KG1 (cell line): ENCODE results near the gene EDEM2.
"Not testable (repeated sequence)": the region's sequence is repeated elsewhere in the genome, so short reads cannot be mapped to it uniquely, and the experiment has no call there.

Source experiments
- DNase-seq: peaks from one replicate; lab custom pipeline; 2025; lab: John Stamatoyannopoulos, UW

Gene EDEM2

DNA sequence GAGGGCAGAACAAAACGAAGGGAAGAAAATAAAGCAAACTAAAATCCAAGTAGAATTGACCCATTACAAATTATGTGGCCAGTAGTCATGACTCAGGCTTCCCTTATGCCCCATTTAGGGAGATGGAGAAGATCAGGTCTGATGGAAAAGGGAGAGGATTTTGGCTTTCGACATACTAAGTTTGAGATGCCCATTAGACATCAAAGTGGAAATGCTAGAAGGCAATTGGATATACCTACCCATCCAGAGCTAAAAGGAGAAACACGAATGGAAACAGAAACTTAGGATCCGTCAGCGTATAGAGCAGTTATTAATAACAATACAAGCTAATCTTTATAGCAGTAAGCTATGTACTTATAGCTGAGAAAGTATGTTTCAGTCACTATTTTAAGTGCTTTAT lies 59.3 kb downstream of the EDEM2 start:
- no peak for DNase-seq

DNA sequence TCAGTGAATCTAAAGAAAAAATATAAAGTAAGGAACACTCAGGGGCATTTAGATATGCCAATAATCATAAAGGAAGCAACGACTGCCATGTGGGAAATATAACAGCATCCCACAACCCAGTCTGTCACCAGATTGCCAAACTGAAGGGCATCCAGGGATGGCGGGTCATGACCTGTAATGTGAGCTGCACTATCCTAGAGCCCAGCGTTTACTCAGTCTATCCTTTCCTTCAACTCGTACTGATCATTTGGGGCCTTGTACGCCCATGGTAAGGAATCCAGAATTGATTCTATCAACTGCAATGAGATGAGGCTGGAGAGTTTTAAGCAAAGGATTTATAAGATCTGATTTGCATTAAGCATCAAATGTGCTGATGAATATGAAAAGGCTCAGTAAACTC lies 59.8 kb downstream of the EDEM2 start:
- no peak for DNase-seq

DNA sequence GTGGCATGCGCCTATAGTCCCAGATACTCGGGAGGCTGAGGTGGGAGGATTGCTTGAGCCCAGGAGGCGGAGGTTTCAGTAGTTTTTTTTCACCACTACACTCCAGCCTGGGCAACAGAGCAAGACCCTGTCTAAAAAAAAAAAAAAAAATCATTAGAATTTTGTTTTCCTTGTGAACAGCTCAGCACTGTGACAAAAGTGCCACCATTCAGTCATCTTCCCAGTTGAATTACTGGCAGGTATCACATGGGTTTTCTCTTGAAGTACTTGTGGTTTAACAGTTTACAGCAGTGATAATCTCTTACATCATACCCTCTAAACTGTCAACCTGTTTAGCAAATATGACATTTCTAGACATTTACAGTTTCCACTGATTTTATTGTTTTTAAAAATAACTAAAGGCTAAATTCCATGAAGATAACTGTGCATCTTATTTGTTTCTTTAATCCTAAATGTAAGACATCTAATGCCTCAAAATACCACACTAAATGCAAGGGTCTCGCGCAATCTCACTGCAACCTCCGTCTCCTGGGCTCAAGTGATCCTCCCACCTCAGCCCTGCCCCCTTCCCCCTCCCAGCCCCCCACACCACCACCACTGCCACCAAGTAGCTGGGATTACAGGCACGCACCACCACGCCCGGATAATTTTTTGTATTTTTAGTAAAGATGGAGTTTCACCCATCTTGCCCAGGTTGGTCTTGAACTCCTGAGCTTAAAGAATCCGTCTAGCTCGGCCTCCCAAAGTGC lies 61.5 kb downstream of the EDEM2 start:
- DNase-seq = no peak

DNA sequence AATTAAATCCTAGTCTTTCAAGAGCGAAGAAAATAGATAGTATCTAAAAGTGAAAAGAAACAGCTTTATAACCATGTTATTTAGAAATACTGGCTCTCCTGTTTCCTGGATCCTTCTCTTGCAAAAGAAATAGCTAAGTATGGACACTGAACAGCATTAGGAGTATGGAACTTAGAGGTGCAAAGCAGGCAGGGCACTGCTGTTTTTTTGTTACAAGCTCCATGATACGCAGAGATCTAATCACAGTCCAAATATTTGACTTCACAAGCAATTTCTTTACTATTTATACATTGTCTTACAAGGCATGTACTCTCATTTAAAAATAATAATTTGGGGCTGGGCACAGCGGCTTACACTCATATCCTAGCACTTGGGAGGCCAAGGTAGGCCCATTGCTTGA lies 62.1 kb downstream of the EDEM2 start:
- DNase-seq = no peak

DNA sequence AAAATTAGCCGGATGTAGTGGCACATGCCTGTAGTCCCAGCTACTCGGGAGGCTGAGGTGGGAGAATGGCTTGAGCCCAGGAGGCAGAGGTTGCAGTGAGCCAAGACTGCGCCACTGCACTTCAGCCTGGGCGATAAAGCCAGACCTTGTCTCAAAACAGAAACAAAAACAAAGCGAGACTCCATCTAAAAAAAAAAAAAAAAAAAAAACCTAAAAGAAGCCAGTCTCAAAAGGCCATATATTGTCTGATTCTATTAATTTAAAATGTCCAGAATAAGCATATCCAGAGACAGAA lies 66.8 kb downstream of the EDEM2 start:
- not testable (repeated sequence) for DNase-seq

DNA sequence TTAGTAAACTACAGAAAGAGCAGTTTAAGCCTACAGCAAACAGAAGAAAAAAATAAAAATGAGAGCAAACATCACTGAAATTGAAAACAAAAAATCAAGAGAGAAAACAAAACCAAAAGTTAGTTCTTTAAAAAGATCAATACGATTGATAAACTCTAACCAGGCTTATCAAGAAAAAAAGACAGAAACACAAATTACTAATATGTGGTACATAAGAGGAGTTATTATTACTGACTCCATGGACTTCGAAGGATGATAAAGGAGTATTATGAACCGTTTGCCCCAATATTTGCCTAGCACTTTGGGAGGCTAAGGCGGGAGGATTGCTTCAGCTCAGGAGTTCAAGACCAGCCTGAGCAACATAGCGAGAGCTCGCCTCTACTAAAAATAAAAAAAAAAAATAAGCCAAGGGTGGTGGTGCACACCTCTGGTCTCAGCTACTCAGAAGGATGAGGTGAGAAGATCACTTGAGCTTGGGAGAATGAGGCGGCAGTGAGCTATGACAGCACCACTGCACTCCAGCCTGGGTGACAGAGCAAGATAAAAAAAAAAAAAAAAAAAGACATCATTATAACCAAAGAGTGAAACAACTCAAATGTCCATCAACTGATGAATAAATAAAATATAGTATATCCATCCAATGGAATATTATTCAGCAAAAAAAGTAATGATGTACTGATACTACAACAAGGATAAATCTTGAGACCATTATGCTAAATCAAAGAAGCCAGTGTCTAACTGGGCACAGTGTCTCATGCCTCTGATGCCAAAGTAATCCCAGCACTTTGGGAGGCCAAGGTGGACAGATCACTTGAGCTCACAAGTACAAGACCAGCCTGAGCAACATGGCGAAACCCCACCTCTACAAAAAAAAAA lies 67.4 kb downstream of the EDEM2 start:
- DNase-seq = no peak

DNA sequence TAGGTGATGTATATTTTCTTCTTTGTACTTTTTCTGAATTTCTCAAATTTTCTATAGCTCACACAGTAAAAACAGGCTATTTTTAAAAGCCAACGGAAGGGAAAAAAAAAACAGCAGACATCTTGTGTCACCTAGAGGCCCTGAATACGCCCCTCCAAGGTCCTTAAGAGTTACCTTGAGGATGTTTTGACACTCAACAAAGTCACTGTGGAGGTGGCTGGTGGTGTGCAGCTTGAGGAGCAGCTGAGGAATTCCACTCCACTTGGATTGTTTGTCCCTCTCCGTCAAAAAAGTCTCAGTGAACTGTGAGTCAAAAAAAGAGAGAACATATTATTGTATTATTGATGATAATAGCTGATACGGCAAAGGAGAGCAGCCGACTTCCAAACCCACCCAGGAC lies 69.3 kb downstream of the EDEM2 start:
- DNase-seq = no peak

DNA sequence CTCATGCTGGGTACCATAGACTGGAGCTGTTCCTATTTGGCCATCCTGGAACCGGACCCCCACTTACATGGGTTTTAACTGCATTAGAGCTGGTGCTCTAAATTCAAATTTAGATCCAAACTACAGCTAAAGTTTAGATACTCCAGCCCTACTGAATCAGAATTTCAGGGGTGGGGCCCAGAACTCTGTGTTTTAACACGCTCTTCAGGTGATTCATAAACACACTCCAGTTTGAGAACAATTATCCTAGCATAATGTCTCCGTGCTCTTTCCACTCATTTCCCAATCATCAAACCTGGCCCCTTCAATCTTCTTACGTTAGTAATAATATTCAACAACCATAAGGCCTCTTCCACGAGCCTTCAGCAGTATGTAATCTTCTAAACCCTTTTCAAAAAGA lies 69.8 kb downstream of the EDEM2 start:
- no peak for DNase-seq

DNA sequence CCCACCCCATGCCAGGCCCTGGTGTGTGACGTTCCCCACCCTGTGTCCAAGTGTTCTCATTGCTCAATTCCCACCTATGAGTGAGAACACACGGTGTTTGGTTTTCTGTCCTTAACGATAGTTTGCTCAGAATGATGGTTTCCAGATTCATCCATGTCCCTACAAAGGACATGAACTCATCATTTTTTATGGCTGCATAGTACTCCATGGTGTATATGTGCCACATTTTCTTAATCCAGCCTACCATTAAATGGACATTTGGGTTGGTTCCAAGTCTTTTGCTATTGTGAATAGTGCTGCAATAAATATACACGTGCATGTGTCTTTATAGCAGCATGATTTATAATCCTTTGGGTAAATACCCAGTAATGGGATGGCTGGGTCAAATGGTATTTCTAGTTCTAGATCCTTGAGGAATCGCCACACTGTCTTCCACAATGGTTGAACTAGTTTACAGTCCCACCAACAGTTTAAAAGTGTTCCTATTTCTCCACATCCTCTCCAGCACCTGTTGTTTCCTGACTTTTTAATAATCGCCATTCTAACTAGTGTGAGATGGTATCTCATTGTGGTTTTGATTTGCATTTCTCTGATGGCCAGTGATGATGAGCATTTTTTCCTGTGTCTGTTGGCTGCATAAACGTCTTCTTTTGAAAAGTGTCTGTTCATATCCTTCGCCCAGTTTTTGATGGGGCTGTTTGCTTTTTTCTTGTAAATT lies 75.5 kb downstream of the EDEM2 start:
- DNase-seq = not testable (repeated sequence)

DNA sequence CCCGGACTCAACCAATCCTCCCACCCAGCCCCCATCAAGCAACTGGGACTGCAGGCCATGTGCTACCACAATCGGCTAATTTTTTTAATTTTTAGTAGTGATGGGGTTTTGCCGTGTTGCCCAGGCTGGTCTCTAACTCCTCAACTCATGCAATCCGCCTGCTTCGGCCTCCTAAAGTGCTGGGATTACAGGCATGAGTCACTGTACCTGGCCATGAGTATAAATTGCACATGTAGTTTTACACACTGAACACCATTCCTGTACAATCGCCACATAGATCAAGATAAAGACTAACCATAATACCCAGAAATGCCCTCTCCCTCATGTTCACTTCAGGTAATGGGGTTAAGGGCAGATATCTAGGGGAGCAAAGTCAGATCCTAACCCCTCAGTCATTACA lies 80.9 kb downstream of the EDEM2 start:
- DNase-seq = no peak
